ENCODE results near the gene THADA.

GRCh38 chr2:43317680-43318079 lies 278.2 kb downstream of the THADA start:
- no peak for TF ChIP-seq POLR2AphosphoS5 (IDR thresholded peaks at IDR 0.05)
- TF ChIP-seq CTCF (IDR thresholded peaks at IDR 0.05), result no peak
- TF ChIP-seq POLR2A (IDR thresholded peaks at IDR 0.05), result no peak
- TF ChIP-seq EP300 (IDR thresholded peaks at IDR 0.05), result no peak

Measured in suprapubic skin (tissue), 4 donors.